ENCODE data around the gene CLDND1.

The CLDND1 gene

DNA sequence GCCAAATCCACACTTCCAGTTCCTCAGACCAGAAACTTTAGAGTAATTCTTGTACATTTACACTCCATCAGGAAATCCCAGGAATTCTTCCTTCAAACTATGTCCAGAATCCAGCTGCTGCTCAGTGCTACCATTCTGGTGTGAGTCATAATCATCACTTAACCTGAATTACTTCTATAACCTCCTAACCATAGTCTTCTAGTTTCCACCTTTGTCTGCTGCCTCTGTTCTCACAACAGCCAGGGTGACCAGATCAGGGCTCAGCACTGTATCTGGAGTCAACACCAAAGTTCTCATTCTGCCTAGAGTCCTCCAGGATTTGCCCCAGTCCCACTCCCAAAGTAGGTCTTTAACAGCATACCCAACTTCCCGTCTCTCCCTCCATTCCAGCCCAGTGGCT, 3.4 kb downstream of the CLDND1 start:
- peak in 4 of 56 donors; percentile 10 to 43 (median 29) for DNase-seq

DNA sequence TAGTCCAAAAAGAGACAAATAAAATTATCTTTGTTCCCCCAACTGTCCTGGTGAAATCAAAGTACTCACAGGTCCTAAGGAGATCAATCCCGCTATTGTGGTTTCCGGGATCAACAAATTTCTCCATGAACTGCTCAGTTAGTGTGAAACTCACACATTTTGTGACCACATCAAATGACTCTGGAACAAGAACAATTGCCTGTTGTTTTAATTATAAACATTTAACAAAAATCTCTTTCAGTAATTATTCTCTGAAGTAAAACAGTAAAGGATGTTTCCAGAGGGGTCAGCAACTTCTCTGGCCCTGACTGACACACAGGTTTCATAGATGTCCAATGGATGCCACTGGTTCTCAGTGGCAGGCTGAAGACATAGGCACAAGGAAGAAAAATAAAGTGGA, 3.9 kb downstream of the CLDND1 start:
- peak in 27 of 56 donors; percentile 1 to 60 (median 31) for DNase-seq

DNA sequence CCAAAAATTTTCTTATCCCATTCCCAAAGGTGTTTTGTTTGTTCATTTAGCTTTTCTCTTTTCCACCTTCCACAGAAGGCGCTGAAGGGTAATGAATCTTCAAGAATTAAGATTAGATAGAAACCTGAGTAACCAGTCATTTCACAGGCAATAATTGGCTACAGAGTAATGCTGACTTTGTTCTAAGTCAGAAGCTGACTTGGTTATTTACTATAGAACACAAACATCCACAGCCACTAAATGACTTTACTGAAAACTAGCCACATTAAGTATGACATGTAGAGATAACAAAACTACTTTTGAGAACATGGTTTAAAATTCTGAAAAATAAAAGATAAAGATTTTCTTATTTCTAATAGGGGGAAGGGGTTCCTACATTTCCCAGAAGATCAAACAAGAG, 7.8 kb downstream of the CLDND1 start:
- no peak for DNase-seq

DNA sequence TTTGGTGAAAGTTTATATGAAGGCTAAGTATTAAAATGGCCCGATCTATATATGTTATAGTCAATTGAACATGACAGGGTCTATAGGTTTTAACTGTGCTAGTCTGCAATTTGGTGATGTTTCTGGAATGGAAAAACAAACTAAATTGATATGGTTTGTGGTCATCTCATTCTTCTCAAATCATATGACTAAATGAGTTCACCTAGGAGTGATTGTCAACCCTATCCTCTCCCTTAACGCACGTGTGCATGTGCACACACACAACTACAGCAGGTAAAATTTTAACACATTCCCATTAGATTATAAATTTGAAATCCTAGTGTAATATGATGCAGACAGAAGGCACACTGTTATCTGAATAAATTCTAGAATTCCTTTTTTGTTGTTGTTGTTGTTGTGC, 9.0 kb downstream of the CLDND1 start:
- no peak for DNase-seq

DNA sequence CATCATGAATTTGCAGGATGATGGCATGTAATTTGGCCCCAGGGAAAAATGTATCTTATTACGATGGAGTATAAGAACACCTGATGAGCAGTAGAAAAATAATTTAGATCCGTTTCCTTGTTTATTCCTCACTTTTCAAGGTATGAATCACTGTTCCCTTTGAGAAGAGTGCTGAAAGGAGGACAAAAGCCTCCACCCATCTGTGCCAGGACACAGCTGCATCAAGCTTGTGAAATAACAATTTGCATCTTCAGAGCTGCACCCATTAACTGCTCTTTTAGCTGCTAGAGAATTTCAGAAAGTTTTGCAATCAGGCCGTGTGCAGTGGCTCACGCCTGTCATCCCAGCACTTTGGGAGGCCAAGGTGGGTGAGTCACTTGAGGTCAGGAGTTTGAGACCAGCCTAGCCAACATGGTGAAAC, 9.6 kb downstream of the CLDND1 start:
- DNase-seq = peak in 2 of 56 donors; percentile 3 to 5

DNA sequence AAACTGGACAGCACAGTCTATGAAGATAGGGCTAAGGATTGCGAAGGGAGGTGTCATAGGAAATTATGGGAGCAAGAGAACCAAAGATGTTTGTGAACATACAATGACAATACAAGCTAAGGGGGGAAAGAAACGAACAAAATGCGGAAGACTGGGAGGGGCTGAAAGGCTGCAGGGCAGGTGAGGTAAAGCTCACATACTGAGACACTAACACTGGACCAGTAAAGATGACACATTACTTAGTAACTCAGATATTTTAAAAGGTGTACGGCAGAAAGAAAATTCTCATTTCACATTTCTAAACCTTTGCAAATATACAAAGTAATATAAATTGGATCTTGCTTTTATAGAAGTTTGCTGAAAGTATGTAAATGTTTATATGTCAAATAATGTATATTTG, 10.1 kb downstream of the CLDND1 start:
- DNase-seq = no peak

DNA sequence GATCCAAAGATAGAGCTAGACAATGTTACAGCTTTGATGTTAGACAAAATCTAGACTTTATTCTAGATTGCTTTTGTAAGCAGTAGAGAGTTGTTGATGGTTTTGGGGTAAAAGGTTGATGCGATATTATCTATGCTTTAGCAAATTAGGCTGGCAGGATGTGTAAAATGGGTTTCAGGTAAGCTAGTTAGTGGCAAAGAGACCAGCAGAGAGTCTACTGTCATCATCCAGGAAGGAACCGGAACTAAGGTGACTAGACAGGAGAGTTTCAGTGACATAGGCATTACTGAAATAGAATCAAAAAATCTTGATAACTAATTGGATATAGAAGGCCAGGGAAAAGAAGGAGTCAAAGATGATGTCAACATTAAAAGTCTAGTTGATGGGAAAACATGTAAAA, 14.1 kb downstream of the CLDND1 start:
- no peak for DNase-seq

DNA sequence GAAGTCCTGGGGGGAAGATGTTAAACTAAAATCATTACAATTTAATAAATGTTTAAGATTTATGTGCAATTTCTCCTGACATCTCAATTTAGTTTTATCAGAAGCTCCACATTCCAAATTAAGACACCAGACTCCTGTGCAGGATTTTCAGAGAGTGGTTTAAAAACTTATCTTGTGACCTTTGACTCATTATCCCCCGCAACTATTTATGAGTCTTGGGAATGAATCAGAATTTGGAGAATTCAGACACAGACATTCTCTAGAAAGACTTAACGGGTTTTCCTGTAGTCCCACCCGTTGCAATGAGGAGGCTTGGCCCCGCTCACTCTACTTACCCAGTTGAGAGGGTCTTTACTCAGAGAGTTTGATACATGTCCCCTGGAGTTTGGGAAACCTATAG, 18.2 kb downstream of the CLDND1 start:
- no peak for DNase-seq

DNA sequence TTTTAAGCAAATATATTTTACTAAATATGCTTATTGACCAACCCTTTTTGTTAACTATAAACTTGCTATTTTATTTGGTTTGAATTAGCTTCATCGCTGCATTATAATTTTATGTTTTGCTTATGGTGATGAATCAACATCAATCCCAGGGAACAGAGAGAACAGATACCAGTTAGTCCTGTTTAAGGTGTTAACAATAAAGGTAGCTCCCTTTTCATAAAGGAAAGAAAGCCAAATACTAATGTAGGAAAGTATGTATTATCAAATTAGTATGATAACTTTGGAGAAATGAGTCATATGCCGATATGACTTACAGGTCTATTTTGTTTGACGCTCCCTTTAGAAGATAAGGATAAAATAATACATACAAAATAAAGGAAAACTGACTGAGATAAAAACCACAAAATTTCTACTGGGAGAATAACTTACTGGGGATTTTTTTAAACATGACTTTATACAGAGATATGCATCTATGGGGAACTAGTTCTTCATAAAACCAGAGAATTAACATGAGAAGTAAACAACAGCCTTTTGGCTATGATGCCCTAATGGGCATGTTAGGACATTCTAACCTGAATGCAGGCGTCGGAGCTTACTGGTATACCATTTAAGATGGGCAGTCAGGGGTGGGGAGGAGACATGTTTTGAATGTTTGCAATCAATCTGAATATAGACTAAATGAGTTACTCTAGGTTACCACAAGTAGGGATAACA, 20.7 kb downstream of the CLDND1 start:
- no peak for DNase-seq

DNA sequence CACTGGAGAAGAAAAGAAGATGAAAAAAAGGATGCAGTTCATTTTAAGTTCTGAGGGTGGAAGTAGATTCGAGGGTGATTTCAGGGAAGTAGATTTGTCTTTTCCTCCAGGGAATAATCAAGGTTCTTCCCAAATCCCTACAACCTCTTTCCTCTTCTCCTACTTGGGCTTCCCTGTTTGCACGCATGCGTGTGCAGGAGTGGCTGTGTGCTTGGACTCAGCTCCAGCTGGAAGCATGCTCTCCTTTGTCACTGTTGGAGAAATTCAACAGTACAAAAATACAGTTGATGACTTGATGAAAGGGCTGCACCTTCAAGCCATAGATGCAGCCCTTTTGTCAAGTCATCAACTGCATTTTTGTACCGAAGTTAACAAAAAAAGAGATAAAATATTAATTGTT, 21.4 kb downstream of the CLDND1 start:
- DNase-seq = peak in 8 of 56 donors; percentile 0 to 46 (median 22)

DNA sequence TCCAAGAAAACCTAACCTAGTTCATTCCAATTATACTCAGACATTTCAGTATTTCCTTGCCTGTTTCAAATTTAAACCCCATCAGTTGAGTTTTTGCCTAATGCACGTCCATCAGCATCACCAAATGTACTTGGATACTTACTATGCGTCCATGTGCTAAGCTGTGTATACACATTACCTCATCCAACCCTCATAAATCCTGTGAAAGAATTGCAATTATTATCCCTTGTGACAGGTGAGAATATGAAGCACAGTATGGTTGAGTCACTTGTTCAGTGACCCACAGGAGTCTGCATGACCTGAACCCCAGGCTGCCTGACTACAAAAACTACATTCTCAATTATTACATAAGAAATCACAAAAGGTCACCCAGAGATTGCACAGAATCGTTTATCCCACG, 22.7 kb downstream of the CLDND1 start:
- DNase-seq = no peak

DNA sequence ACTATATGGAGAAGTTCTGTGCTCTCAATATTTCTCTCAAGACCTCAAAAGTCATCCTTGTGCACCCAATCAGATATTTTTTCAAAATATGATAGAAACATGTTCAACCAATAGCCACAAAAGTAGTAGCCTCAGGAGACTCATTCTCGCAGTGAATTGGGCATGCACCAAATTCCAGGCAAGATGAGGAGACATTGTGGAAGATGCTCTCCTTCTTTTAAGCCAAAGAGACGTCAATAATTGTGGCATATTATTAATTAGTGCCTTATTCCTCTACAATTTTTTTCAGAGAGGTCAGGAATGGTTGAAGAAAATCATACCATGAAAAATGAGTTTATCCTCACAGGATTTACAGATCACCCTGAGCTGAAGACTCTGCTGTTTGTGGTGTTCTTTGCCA, 25.3 kb downstream of the CLDND1 start, which contains the start of gene OR5K2:
Gene OR5K2, plus strand, starts transcription at position 301 of the 400 bp plus-strand sequence. Its CDS starts 0 bp downstream, at position 301.
- no peak for DNase-seq

DNA sequence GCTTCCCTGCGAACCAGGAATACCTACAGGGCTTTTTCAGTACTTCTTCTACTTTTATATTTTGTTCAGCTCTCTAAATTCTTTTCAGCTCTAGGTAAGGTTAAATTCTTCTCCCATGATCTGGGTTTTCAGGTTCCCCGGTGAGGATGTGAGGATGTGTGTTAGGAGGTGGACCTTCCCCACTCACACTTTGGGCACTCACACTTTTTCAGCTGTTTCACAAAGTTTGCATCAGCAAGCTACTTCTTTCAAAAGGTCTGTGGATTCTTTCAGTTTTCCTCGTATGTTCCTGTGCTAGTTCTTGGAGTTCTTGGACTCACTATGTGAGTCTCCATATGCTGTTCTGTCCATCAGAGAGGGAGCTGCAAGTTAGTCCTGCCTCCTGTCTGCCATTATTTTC, 39.1 kb downstream of the CLDND1 start:
- no peak for DNase-seq

DNA sequence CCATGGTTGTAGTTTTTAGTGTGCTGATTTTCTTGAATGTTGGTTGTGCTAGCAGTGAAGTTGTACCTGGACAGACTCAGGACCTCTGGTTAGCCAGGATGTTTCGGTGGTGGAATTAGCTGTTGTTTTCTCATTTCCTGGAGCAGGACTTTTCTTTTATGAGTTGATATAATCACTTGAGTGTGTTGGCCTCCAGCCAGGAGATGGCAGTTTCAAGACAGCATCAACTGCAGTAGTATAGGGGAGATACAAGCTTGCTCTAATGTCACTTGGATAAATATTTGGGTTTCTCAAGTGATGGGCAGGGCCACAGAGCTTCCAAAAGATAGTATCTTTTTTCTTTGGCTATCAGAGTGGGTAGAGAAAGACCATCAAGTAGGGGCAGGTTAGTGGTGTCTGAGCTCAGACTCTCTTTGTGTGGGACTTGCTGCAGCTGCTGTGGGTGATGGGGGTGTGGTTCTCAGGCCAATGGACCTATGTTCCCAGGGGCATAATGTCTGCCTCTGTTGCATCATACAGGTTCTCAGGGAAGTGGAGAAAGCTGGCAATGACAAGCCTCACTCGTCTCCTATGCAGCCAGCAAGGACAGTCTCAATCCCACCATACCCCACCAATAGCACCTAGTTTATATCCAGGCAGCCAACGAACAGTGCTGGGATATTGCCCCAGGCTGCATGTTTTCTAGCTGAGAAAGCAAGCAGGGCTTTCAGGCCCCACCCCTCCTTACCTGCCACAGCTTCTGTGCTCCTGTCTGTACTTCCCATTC, 39.8 kb downstream of the CLDND1 start:
- DNase-seq = no peak

Data from nucleus accumbens (tissue), 56 donors.